PC-3 (cell line): ENCODE results near the gene BDKRB1. TPM values are rescaled to one million over a fixed set of nuclear protein-coding genes. Genes with fewer than 3 reads are reported as not detected.
A peak's percentile ranks its signal among the peaks of the same experiment; 100 is the strongest.

Experiments used
- ATAC-seq: fragments of 200-7000 bp; cut with Tn5 transposase; 2 replicates; pipeline ENCODE4 v1.9.1; 2020; ENCODE audit warnings: mild to moderate bottlenecking, moderate library complexity
- BruUV-seq: library from RNA; stranded (reverse); fragments of 400-500 nt; replicated peaks from 2 replicates; lab custom pipeline; 2021; lab: Mats Ljungman, UMichigan
- CTCF ChIA-PET: fragments of 300-600 bp; sonication (Branson Sonifier 250); formaldehyde crosslinking; loops from one replicate; lab custom pipeline; 2022; ENCODE audit warnings: antibody characterized with exemption; lab: Charles Lee
- POLR2A ChIA-PET: fragments of 300-600 bp; sonication (Branson Sonifier 250); formaldehyde crosslinking; loops from one replicate; lab custom pipeline; 2022; ENCODE audit warnings: antibody characterized with exemption; ENCODE audit not compliant: unreplicated experiment; lab: Charles Lee
- DNase-seq: peaks from one replicate; pipeline ENCODE4 v3.0.0-alpha.2; 2015
- H2AFZ ChIP-seq: fragments of 300-600 bp; sonication (generic); 2 replicates; pipeline ENCODE4 v1.6.0; 2016; ENCODE audit warnings: antibody characterized with exemption, low read length
- H3F3A ChIP-seq: fragments of 300-600 bp; sonication (generic); one replicate; pipeline ENCODE4 v1.6.0; 2017; ENCODE audit warnings: antibody characterized with exemption, low read length, control low read depth, mild to moderate bottlenecking; ENCODE audit not compliant: unreplicated experiment
- H3K27ac ChIP-seq: fragments of 300-600 bp; sonication (generic); 2 replicates; pipeline ENCODE4 v1.5.1; 2016; ENCODE audit warnings: mild to moderate bottlenecking, low read length
- H3K27me3 ChIP-seq: fragments of 300-600 bp; sonication (generic); 2 replicates; pipeline ENCODE4 v1.6.1; 2016; ENCODE audit warnings: low read length, mixed read lengths
- H3K36me3 ChIP-seq: fragments of 300-600 bp; sonication (generic); 2 replicates; pipeline ENCODE4 v1.6.1; 2016; ENCODE audit warnings: low read depth, mixed run types, low read length, mixed read lengths
- H3K4me1 ChIP-seq: fragments of 300-600 bp; sonication (generic); 2 replicates; pipeline ENCODE4 v1.5.1; 2016; ENCODE audit warnings: low read length; ENCODE audit not compliant: insufficient read depth
- H3K4me2 ChIP-seq: fragments of 300-600 bp; sonication (generic); 2 replicates; pipeline ENCODE4 v1.6.0; 2016; ENCODE audit warnings: low read length
- H3K4me3 ChIP-seq: fragments of 300-600 bp; sonication (generic); 2 replicates; pipeline ENCODE4 v1.5.1; 2016; ENCODE audit warnings: mild to moderate bottlenecking, low read length, mixed read lengths
- H3K79me2 ChIP-seq: fragments of 300-600 bp; sonication (generic); 2 replicates; pipeline ENCODE4 v1.6.1; 2017; ENCODE audit warnings: low read length, mixed read lengths
- H3K9ac ChIP-seq: fragments of 300-600 bp; sonication (generic); 2 replicates; pipeline ENCODE4 v1.6.0; 2016; ENCODE audit warnings: mild to moderate bottlenecking, low read length
- H3K9me2 ChIP-seq: fragments of 300-600 bp; sonication (generic); replicated peaks from 2 replicates; pipeline ENCODE4 v1.6.1; 2016; ENCODE audit warnings: mixed run types, low read length, mixed read lengths
- H3K9me3 ChIP-seq: fragments of 300-600 bp; sonication (generic); 2 replicates; pipeline ENCODE4 v1.6.1; 2016; ENCODE audit warnings: low read length, mixed read lengths
- H4K20me1 ChIP-seq: fragments of 300-600 bp; sonication (generic); 2 replicates; pipeline ENCODE4 v1.6.1; 2016; ENCODE audit warnings: low read length, mixed read lengths
- CTCF ChIP-seq: fragments of 300-600 bp; sonication (generic); conservative IDR thresholded peaks from 2 replicates; pipeline ENCODE4 v1.5.1; 2017; ENCODE audit warnings: antibody characterized with exemption, low read depth, mild to moderate bottlenecking, low read length
- EZH2 ChIP-seq: fragments of 300-600 bp; sonication (generic); IDR thresholded peaks from one replicate; pipeline ENCODE4 v1.6.1; 2017; ENCODE audit warnings: antibody characterized with exemption, mild to moderate bottlenecking, low read length; ENCODE audit not compliant: unreplicated experiment
- EZH2phosphoT487 ChIP-seq: fragments of 300-600 bp; sonication (generic); IDR thresholded peaks from 2 replicates; pipeline ENCODE4 v1.6.1; 2018; ENCODE audit warnings: mild to moderate bottlenecking, antibody characterized with exemption, low read length, borderline replicate concordance
- intact Hi-C: fragments of 100-400 bp; cut with micrococcal nuclease; formaldehyde crosslinking; loops from 2 replicates; pipeline ENCODE4 v1.9.0; 2023
- total RNA-seq: library from RNA; depleted of rRNA; stranded (reverse); fragments of >200 nt; gene quantifications from 2 replicates; pipeline ENCODE4 v1.2.3, GENCODE V29; 2014

BDKRB1 gene
- total RNA-seq, 1 experiment from 2014 or later, result 0.69 TPM

GRCh38 chr14:96297000-96297399 lies 41.0 kb downstream of the BDKRB1 start:
- Histone ChIP-seq H3K27ac (no peak overlapping the region), H3K4me1 (no peaks in the 10 kb centered on the region), H3K79me2 (no peaks in the 10 kb centered on the region), H2AFZ (no peak overlapping the region), H3K27me3 (no peaks in the 10 kb centered on the region), H3K9me2 (no peaks in the 10 kb centered on the region), H3F3A (no peaks in the 10 kb centered on the region), H4K20me1 (no peaks in the 10 kb centered on the region), H3K4me3 (no peak overlapping the region), H3K36me3 (no peaks in the 10 kb centered on the region), H3K9me3 (no peaks in the 10 kb centered on the region), H3K9ac (no peak overlapping the region), H3K4me2 (no peak overlapping the region)
- CTCF ChIA-PET, result no interaction called here
- POLR2A ChIA-PET, result no interaction called here
- peak; percentile 63; the same call in 1 of the 2 replicates for ATAC-seq
- intact Hi-C loops, result loop anchor here (1.0 kb wide), 1 partner anchor 127 kb away; no protein-coding TSS in a partner anchor
- BruUV-seq, result no TSS peak
- TF ChIP-seq EZH2 (no peak), CTCF (peak; percentile 51), EZH2phosphoT487 (no peak)
- DNase-seq, result peak; percentile 40

GRCh38 chr14:96297997-96298515 lies 42.0 kb downstream of the BDKRB1 start:
- no peak for TF ChIP-seq EZH2phosphoT487
- TF ChIP-seq CTCF, result no peak
- no peak for TF ChIP-seq EZH2
- no peaks in the 10 kb centered on the region for H3K27me3 ChIP-seq
- no peaks in the 10 kb centered on the region for H3K9me3 ChIP-seq
- no peaks in the 10 kb centered on the region for H3K9me2 ChIP-seq
- H3K79me2 ChIP-seq, result no peaks in the 10 kb centered on the region
- H3K4me3 ChIP-seq, result no peak overlapping the region
- H3F3A ChIP-seq, result no peaks in the 10 kb centered on the region
- no peaks in the 10 kb centered on the region for H3K4me1 ChIP-seq
- H3K36me3 ChIP-seq, result no peaks in the 10 kb centered on the region
- no peak overlapping the region for H3K27ac ChIP-seq
- no peak overlapping the region for H3K4me2 ChIP-seq
- H3K9ac ChIP-seq, result no peak overlapping the region
- BruUV-seq, result no TSS peak
- no peaks in the 10 kb centered on the region for H4K20me1 ChIP-seq
- intact Hi-C loops, result loop anchor here (1.0 kb wide), 1 partner anchor 126 kb away; no protein-coding TSS in a partner anchor
- DNase-seq, result no peak
- ChIA-PET POLR2A (no interaction called here), CTCF (no interaction called here)
- no peak for ATAC-seq
- no peak overlapping the region for H2AFZ ChIP-seq

- no TSS peak for BruUV-seq
- no peaks in the 10 kb centered on the region for H3K9me2 ChIP-seq
- H3K4me2 ChIP-seq, result no peak overlapping the region
- H3K9me3 ChIP-seq, result no peaks in the 10 kb centered on the region
- no peak overlapping the region for H3K9ac ChIP-seq
- intact Hi-C loops, result no loop called here
- H4K20me1 ChIP-seq, result no peaks in the 10 kb centered on the region
- ATAC-seq (no peak), DNase-seq (no peak)
- H3K79me2 ChIP-seq, result no peaks in the 10 kb centered on the region
- TF ChIP-seq EZH2phosphoT487, result no peak
- no peak for TF ChIP-seq CTCF
- no peak for TF ChIP-seq EZH2
- CTCF ChIA-PET, result no interaction called here
- H2AFZ ChIP-seq, result no peak overlapping the region
- H3K4me1 ChIP-seq, result no peaks in the 10 kb centered on the region
- POLR2A ChIA-PET, result no interaction called here
- no peak overlapping the region for H3K4me3 ChIP-seq
- no peak overlapping the region for H3K27ac ChIP-seq
- no peaks in the 10 kb centered on the region for H3K27me3 ChIP-seq
- no peaks in the 10 kb centered on the region for H3F3A ChIP-seq
- H3K36me3 ChIP-seq, result no peaks in the 10 kb centered on the region
Measured at GRCh38 chr14:96299441-96299840, 43.4 kb downstream of the BDKRB1 start.
